PFSK-1 (cell line): ENCODE measurements around the gene PLPP6.

Source experiments
- FOXP2 ChIP-seq: optimal IDR thresholded peaks from 2 replicates; pipeline ENCODE3; 2011; ENCODE audit warnings: borderline replicate concordance, control low read depth, inconsistent platforms; ENCODE audit not compliant: insufficient read depth; ENCODE audit errors: extremely low read length, extremely low read depth
- POLR2AphosphoS5 ChIP-seq: IDR thresholded peaks from 2 replicates; pipeline ENCODE4 v1.6.1; 2012; ENCODE audit warnings: low read depth, mild to moderate bottlenecking, control low read depth, low read length, moderate library complexity
- TF ChIP-seq, protein P1 (sequence below), 2 experiments: IDR thresholded peaks; 2 replicates each; pipeline versions ENCODE4 v1.6.1 to v1.8.0; 2011 to 2012; ENCODE audit warnings: low read depth in 2 of 2, low read length in 2 of 2, control low read depth in 1 of 2, inconsistent platforms in 1 of 2, mild to moderate bottlenecking in 1 of 2, moderate library complexity in 1 of 2; ENCODE audit not compliant: insufficient read depth in 1 of 2

GRCh38 chr9:4638968-4639367 lies 23.1 kb upstream of the PLPP6 start:
- TF ChIP-seq, protein P1, sequence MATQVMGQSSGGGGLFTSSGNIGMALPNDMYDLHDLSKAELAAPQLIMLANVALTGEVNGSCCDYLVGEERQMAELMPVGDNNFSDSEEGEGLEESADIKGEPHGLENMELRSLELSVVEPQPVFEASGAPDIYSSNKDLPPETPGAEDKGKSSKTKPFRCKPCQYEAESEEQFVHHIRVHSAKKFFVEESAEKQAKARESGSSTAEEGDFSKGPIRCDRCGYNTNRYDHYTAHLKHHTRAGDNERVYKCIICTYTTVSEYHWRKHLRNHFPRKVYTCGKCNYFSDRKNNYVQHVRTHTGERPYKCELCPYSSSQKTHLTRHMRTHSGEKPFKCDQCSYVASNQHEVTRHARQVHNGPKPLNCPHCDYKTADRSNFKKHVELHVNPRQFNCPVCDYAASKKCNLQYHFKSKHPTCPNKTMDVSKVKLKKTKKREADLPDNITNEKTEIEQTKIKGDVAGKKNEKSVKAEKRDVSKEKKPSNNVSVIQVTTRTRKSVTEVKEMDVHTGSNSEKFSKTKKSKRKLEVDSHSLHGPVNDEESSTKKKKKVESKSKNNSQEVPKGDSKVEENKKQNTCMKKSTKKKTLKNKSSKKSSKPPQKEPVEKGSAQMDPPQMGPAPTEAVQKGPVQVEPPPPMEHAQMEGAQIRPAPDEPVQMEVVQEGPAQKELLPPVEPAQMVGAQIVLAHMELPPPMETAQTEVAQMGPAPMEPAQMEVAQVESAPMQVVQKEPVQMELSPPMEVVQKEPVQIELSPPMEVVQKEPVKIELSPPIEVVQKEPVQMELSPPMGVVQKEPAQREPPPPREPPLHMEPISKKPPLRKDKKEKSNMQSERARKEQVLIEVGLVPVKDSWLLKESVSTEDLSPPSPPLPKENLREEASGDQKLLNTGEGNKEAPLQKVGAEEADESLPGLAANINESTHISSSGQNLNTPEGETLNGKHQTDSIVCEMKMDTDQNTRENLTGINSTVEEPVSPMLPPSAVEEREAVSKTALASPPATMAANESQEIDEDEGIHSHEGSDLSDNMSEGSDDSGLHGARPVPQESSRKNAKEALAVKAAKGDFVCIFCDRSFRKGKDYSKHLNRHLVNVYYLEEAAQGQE (IDR thresholded peaks at IDR 0.05; ENCODE audit: insufficient read depth in 1 of 2, low read depth in 2 of 2, low read length in 2 of 2) = no peak
- TF ChIP-seq FOXP2 (no peak), POLR2AphosphoS5 (no peak)
